Astrocyte (in vitro differentiated cells and primary cell): ENCODE results near the gene PCGF3. TPM values are rescaled to one million over a fixed set of nuclear protein-coding genes. Genes with fewer than 3 reads are reported as not detected.

Source experiments
- DNase-seq: peaks from one replicate; pipeline ENCODE4 v3.0.0-alpha.2; 2010; ENCODE audit warnings: low read depth
- FAIRE-seq: peaks from 2 replicates; lab custom pipeline; 2011; peaks lifted over from hg19 to GRCh38; lab: Jason Lieb, UNC
- H2AFZ ChIP-seq: 2 replicates; pipeline ENCODE4 v1.6.0; 2012; ENCODE audit warnings: low read depth, low read length, inconsistent platforms
- H3K27ac ChIP-seq: 2 replicates; pipeline ENCODE4 v1.5.1; 2011; ENCODE audit warnings: low read depth, low read length, inconsistent platforms
- H3K27me3 ChIP-seq: 2 replicates; pipeline ENCODE4 v1.6.0; 2011; ENCODE audit warnings: low read length, inconsistent platforms; ENCODE audit not compliant: insufficient read depth
- H3K36me3 ChIP-seq: 2 replicates; pipeline ENCODE4 v1.5.1; 2011; ENCODE audit warnings: low read length, inconsistent platforms; ENCODE audit not compliant: insufficient read depth
- H3K4me1 ChIP-seq: 2 replicates; pipeline ENCODE4 v1.5.1; 2011; ENCODE audit warnings: low read length, inconsistent platforms; ENCODE audit not compliant: insufficient read depth
- H3K4me2 ChIP-seq: 2 replicates; pipeline ENCODE4 v1.6.0; 2012; ENCODE audit warnings: low read length, inconsistent platforms
- H3K4me3 ChIP-seq: 2 replicates; pipeline ENCODE4 v1.5.1; 2011; ENCODE audit warnings: low read depth, mild to moderate bottlenecking, low read length, inconsistent platforms; ENCODE audit not compliant: insufficient read depth
- H3K79me2 ChIP-seq: 2 replicates; pipeline ENCODE4 v1.6.0; 2012; ENCODE audit warnings: mild to moderate bottlenecking, low read length, inconsistent platforms; ENCODE audit not compliant: insufficient read depth
- H3K9ac ChIP-seq: 2 replicates; pipeline ENCODE4 v1.6.0; 2012; ENCODE audit warnings: mild to moderate bottlenecking, low read length, inconsistent platforms
- H3K9me3 ChIP-seq: 2 replicates; pipeline ENCODE4 v1.5.1; 2012; ENCODE audit warnings: low read depth, mild to moderate bottlenecking, low read length, inconsistent platforms; ENCODE audit not compliant: insufficient read depth
- H4K20me1 ChIP-seq: 2 replicates; pipeline ENCODE4 v1.6.0; 2012; ENCODE audit warnings: low read length, inconsistent platforms; ENCODE audit not compliant: insufficient read depth
- H3K27ac Mint-ChIP-seq: one replicate; pipeline ENCODE4 v1.8.0; 2021; ENCODE audit warnings: mild to moderate bottlenecking, mixed read lengths; ENCODE audit not compliant: unreplicated experiment
- H3K27me3 Mint-ChIP-seq: one replicate; pipeline ENCODE4 v1.8.0; 2021; ENCODE audit warnings: low read depth, mixed read lengths; ENCODE audit not compliant: unreplicated experiment
- H3K36me3 Mint-ChIP-seq: one replicate; pipeline ENCODE4 v1.8.0; 2021; ENCODE audit warnings: low read depth, mixed read lengths; ENCODE audit not compliant: unreplicated experiment
- H3K4me1 Mint-ChIP-seq: one replicate; pipeline ENCODE4 v1.8.0; 2021; ENCODE audit warnings: low read depth, mixed read lengths; ENCODE audit not compliant: unreplicated experiment
- H3K4me3 Mint-ChIP-seq: one replicate; pipeline ENCODE4 v1.8.0; 2021; ENCODE audit warnings: mild to moderate bottlenecking, moderate library complexity, mixed read lengths; ENCODE audit not compliant: unreplicated experiment
- H3K9me3 Mint-ChIP-seq: one replicate; pipeline ENCODE4 v1.8.0; 2021; ENCODE audit warnings: mild to moderate bottlenecking, mixed read lengths; ENCODE audit not compliant: unreplicated experiment
- EZH2 ChIP-seq: IDR thresholded peaks from 2 replicates; pipeline ENCODE4 v1.6.1; 2012; ENCODE audit warnings: mild to moderate bottlenecking, low read length, inconsistent platforms; ENCODE audit not compliant: insufficient read depth
- total RNA-seq: library from RNA; stranded (reverse); gene quantifications from 2 replicates; pipeline ENCODE4 v1.2.1, GENCODE V29; 2021
- TF ChIP-seq, protein P1 (sequence below): IDR thresholded peaks from 2 replicates; pipeline ENCODE4 v1.5.1; 2011; ENCODE audit warnings: low read depth, mild to moderate bottlenecking, inconsistent platforms, low read length, moderate library complexity; ENCODE audit not compliant: insufficient read depth

PCGF3 gene
- total RNA-seq, 1 donor from 2014 or later, result 65.7 TPM

DNA sequence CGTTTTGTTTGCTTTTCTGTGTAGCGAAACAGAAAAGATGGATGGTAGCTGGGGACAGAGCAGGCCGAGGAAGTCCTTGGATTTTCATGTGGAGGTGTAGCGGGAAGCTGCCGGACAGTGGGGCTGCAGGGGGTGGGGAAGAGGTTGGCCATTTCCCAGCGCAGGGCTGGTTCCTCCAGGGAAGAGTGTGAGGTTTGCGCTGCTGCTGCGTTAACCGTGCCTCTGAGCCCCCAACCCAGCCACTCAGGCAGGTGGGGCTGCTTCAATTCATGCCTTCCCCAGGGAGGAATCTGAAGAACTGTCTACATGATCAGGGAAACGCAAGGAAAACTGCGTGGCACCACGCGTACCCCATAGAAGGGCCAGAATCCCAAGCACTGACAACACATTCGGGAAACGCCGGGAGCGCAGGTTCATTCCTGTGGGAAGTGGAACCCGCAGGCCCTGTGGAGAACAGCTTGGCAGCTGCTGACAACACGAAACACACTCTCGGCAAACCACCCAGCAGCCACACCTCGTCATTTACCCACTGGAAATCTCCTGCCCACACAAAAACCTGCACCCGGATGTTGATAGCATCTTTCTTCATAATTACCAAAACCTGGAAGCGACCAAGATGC is 57.7 kb downstream of the PCGF3 start:
- FAIRE-seq (no peak), DNase-seq (no peak)
- TF ChIP-seq, protein P1, sequence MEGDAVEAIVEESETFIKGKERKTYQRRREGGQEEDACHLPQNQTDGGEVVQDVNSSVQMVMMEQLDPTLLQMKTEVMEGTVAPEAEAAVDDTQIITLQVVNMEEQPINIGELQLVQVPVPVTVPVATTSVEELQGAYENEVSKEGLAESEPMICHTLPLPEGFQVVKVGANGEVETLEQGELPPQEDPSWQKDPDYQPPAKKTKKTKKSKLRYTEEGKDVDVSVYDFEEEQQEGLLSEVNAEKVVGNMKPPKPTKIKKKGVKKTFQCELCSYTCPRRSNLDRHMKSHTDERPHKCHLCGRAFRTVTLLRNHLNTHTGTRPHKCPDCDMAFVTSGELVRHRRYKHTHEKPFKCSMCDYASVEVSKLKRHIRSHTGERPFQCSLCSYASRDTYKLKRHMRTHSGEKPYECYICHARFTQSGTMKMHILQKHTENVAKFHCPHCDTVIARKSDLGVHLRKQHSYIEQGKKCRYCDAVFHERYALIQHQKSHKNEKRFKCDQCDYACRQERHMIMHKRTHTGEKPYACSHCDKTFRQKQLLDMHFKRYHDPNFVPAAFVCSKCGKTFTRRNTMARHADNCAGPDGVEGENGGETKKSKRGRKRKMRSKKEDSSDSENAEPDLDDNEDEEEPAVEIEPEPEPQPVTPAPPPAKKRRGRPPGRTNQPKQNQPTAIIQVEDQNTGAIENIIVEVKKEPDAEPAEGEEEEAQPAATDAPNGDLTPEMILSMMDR, result no peak
- no peak for TF ChIP-seq EZH2
- Mint-ChIP-seq H3K4me3 (no peak overlapping the region), H3K9me3 (no peaks in the 10 kb centered on the region), H3K27ac (peak overlapping the region; percentile 58), H3K27me3 (no peaks in the 10 kb centered on the region), H3K36me3 (peaks cover 18% of the 10 kb centered on the region), H3K4me1 (peaks cover 32% of the 10 kb centered on the region)
- Histone ChIP-seq H3K4me1 (peaks cover 12% of the 10 kb centered on the region), H3K9me3 (no peaks in the 10 kb centered on the region), H3K27me3 (no peaks in the 10 kb centered on the region), H2AFZ (no peak overlapping the region), H3K27ac (no peak overlapping the region), H3K4me3 (no peak overlapping the region), H3K79me2 (peaks cover 25% of the 10 kb centered on the region), H3K9ac (no peak overlapping the region), H3K4me2 (no peak overlapping the region), H4K20me1 (peaks cover 82% of the 10 kb centered on the region), H3K36me3 (peaks cover 17% of the 10 kb centered on the region)

DNA sequence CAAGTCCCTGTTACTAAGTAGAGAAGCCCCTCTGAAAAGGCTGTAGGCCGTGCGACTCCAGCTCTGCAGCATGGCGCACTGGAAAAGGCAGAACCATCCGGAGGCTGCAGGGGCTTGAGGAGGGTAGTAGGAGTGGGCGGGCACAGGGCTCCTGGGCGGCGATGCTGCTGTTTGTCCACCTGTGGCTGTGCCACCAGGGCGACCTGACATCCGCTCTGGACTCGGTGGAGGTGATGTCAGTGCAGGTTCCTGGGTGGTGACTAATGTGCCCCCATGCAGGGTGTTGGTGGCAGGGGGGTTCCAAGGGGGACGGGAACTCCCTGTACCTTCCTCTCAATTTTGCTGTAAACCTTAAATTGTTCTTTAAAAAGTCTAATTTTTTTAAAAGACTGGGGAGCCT is 58.3 kb downstream of the PCGF3 start:
- no peak overlapping the region for H3K27ac Mint-ChIP-seq
- no peaks in the 10 kb centered on the region for H3K9me3 Mint-ChIP-seq
- Histone ChIP-seq H3K27ac (no peak overlapping the region), H3K4me2 (no peak overlapping the region), H3K9ac (no peak overlapping the region), H3K4me3 (no peak overlapping the region), H3K79me2 (peaks cover 31% of the 10 kb centered on the region), H3K4me1 (peaks cover 12% of the 10 kb centered on the region), H3K27me3 (no peaks in the 10 kb centered on the region), H4K20me1 (peaks cover 88% of the 10 kb centered on the region), H2AFZ (no peak overlapping the region), H3K9me3 (no peaks in the 10 kb centered on the region), H3K36me3 (peaks cover 20% of the 10 kb centered on the region)
- DNase-seq (no peak), FAIRE-seq (no peak)
- no peak overlapping the region for H3K4me3 Mint-ChIP-seq
- no peak for TF ChIP-seq EZH2
- TF ChIP-seq, protein P1, result no peak
- peaks cover 32% of the 10 kb centered on the region for H3K4me1 Mint-ChIP-seq
- H3K36me3 Mint-ChIP-seq, result peaks cover 18% of the 10 kb centered on the region
- no peaks in the 10 kb centered on the region for H3K27me3 Mint-ChIP-seq

DNA sequence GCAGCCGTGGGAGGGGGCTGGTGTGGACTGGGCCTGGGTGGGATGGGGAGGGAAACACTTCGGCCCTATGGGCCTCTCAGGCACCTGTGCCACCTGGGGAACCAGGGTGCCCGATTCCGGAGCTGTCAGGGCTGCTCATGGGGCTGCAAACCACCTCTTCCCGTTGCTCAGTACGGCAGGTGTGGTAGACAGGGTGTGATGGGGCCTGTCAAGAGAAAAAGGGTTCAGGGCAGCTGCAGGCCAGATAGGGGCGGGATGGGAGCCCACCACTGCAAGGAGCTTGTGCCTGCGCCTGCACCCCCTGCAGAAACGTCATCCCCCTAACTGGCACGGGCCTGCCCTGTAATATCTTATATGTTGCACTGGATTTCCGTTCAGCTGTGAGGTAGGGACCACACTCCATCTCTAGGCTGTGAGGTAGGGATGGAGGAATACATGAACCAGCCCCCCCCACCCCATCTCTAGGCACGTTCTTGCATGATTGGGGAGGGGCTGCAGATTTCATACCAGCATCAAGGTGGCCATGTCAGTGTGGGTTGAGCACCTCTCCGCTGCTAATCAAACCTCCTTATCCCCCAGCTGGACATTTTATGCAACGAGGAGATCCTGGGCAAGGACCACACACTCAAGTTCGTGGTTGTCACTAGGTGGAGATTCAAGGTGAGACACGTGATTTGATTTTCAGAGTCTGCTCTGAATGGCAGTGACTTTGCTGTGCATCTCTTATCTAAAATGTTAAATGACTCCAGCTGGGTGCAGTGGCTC is 59.0 kb downstream of the PCGF3 start:
- Histone ChIP-seq H3K9ac (no peak overlapping the region), H3K9me3 (no peaks in the 10 kb centered on the region), H3K4me2 (no peak overlapping the region), H3K36me3 (peaks cover 23% of the 10 kb centered on the region), H3K4me1 (peaks cover 12% of the 10 kb centered on the region), H4K20me1 (peaks cover 94% of the 10 kb centered on the region), H3K27ac (no peak overlapping the region), H3K4me3 (no peak overlapping the region), H3K27me3 (no peaks in the 10 kb centered on the region), H3K79me2 (peaks cover 37% of the 10 kb centered on the region), H2AFZ (no peak overlapping the region)
- Mint-ChIP-seq H3K36me3 (peaks cover 18% of the 10 kb centered on the region), H3K27ac (peak overlapping the region; percentile 72), H3K9me3 (no peaks in the 10 kb centered on the region), H3K4me3 (no peak overlapping the region), H3K27me3 (no peaks in the 10 kb centered on the region), H3K4me1 (peaks cover 32% of the 10 kb centered on the region)
- TF ChIP-seq, protein P1, result no peak
- TF ChIP-seq EZH2, result no peak
- FAIRE-seq (no peak), DNase-seq (no peak)
